Ectodermal cell (in vitro differentiated cells): Measurements from ENCODE around the gene BABAM2.

ENCODE experiments used
- H3K27ac ChIP-seq: 2 replicates; pipeline ENCODE4 v1.7.0; 2013; ENCODE audit warnings: mild to moderate bottlenecking, low read depth, low read length; ENCODE audit not compliant: insufficient read depth, poor library complexity, severe bottlenecking
- H3K27me3 ChIP-seq: 2 replicates; pipeline ENCODE4 v1.7.0; 2013; ENCODE audit warnings: mild to moderate bottlenecking, low read length; ENCODE audit not compliant: insufficient read depth, control insufficient read depth, poor library complexity, severe bottlenecking
- H3K36me3 ChIP-seq: one replicate; pipeline ENCODE4 v1.7.0; 2013; ENCODE audit warnings: low read length; ENCODE audit not compliant: control insufficient read depth, insufficient read depth
- H3K4me1 ChIP-seq: one replicate; pipeline ENCODE4 v1.7.0; 2013; ENCODE audit warnings: low read length; ENCODE audit not compliant: control insufficient read depth, insufficient read depth
- H3K4me3 ChIP-seq: 2 replicates; pipeline ENCODE4 v1.7.0; 2013; ENCODE audit warnings: low read depth, low read length, control low read depth; ENCODE audit not compliant: insufficient read depth
- H3K9me3 ChIP-seq: 2 replicates; pipeline ENCODE4 v1.7.0; 2013; ENCODE audit warnings: mild to moderate bottlenecking, low read length, moderate library complexity; ENCODE audit not compliant: control insufficient read depth
- WGBS, 2 experiments: methylation state at CpG; one replicate each; pipeline ENCODE4 v1.1.7; 2013; ENCODE audit warnings: missing lambda C conversion rate in 2 of 2; 5-methylcytosine and 5-hydroxymethylcytosine counted together

The BABAM2 gene

DNA sequence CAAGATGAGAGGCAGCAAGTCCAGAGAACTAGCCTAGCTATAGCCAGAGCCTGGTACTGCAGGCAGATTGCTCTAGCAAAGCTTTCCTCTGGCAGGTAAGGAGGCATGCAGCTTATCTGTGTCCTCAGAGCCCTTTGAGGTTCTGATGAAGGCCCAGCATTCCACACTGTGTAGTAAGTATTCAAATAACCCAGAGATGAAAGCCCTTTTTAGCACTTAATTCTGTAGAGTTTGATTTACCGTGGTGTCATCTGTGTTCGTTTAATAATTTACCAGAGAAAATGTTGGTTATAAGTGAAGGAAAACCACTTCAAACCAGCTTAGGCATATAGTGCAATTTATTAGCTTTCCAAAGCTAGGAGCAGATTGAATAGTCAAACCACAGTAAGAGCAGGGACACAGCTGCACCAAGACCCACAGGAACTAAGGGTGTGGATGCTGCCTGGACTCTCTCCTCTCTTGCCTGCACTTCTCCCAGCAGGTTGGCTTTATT is 226.6 kb downstream of the BABAM2 start:
- no peaks in the 10 kb centered on the region for H3K27me3 ChIP-seq
- H3K9me3 ChIP-seq: no peaks in the 10 kb centered on the region
- H3K27ac ChIP-seq: no peak overlapping the region
- 92 to 98% methylated on average over 2 of the region's 2 CpGs for WGBS, 2 experiments
- no peak overlapping the region for H3K4me3 ChIP-seq
- no peaks in the 10 kb centered on the region for H3K4me1 ChIP-seq
- no peaks in the 10 kb centered on the region for H3K36me3 ChIP-seq

DNA sequence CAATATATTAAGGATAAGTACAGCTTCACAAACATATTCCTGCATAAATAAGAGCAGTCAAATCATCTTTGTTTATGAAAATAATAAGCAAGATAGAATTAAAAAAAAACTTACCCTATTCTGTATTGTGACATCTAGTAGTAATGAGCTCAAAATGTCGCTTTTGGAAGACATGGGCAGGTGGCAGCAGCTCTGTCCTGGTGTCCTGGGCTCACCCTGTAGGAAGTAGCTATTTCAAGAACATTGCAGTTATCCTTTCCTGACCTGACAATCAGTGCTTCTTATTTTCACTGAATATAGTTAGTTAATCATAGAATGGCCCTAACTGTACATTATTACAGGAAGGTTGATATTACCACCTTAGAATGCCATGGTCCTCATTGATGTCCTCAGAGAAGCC is 229.1 kb downstream of the BABAM2 start:
- 89 to 100% methylated on average over 1 of the region's 1 CpG for WGBS, 2 experiments
- H3K4me1 ChIP-seq: no peaks in the 10 kb centered on the region

DNA sequence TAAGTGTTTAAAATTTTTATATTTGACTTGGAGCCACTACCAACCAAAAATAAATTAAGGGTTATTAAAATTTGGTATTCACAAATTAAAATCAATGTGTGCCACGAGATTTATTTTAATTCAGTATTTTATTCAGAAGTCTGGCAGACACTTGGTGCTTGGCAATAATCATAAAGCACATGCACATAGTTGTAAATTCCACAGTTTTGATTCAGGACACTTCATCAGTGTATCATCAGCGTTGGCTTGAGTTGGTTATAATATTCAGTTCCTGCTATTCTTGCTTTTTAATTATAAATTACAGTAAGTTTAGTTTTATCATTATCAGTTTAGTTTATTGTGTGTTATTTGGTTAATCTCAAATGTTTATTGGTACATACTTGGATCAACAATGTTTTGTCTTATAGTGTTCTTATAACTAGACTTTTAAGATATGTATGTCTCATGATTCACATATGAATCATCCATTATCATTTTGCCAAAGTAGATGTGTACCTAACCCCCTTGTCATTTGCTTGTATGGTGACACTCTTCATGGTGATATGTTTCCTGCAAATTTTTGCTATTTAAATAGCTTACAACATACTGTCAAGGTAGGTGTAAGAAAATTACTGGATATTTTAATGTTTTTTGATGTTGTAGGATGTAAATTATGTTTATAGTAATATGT is 237.9 kb downstream of the BABAM2 start:
- Histone ChIP-seq H3K36me3 (no peaks in the 10 kb centered on the region), H3K27me3 (no peaks in the 10 kb centered on the region), H3K27ac (no peak overlapping the region), H3K4me3 (no peak overlapping the region), H3K9me3 (no peaks in the 10 kb centered on the region), H3K4me1 (no peaks in the 10 kb centered on the region)
- WGBS, 2 experiments: 69 to 100% methylated on average over 1 of the region's 2 CpGs

More for the DNA sequence above, 229.1 kb downstream of the BABAM2 start:
- no peaks in the 10 kb centered on the region for H3K27me3 ChIP-seq
- no peaks in the 10 kb centered on the region for H3K36me3 ChIP-seq
- no peaks in the 10 kb centered on the region for H3K9me3 ChIP-seq
- H3K4me3 ChIP-seq: no peak overlapping the region
- no peak overlapping the region for H3K27ac ChIP-seq

DNA sequence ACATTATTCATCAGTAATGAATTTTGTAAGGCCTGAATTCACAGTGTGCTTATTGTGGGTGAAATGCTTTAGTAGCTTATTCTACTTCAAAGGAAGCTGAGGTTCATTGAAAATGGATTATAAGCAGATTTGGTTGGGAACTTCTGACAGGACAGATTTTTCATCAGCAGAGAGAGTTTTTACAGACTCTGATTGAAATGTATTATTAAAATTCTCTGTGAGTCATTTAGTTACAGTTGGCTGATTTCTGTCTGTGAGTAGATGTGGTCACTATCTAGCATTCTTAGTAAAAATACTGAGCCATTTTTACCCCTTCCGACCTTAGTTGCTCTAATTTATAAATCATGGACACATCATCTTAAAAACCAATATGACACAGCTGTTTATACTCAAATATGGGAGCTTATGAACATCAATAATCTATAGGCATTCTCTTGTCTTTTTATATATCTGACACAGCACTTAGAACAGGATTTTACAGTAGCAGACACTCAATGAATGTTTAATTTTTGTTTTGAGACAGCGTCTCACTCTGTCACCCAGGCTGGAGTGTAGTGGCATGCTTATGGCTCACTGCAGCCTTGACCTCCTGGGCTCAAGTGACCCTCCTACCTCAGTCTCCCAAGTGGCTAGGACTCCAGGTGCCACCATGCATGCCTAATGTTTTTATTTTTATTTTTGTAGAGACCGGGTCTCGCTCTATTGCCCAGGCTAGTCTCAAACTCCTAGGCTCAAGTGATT is 239.6 kb downstream of the BABAM2 start:
- Histone ChIP-seq H3K36me3 (no peaks in the 10 kb centered on the region), H3K27me3 (no peaks in the 10 kb centered on the region), H3K4me3 (no peak overlapping the region), H3K9me3 (no peaks in the 10 kb centered on the region), H3K4me1 (no peaks in the 10 kb centered on the region), H3K27ac (no peak overlapping the region)
- 90 to 94% methylated on average over 4 of the region's 4 CpGs for WGBS, 2 experiments

DNA sequence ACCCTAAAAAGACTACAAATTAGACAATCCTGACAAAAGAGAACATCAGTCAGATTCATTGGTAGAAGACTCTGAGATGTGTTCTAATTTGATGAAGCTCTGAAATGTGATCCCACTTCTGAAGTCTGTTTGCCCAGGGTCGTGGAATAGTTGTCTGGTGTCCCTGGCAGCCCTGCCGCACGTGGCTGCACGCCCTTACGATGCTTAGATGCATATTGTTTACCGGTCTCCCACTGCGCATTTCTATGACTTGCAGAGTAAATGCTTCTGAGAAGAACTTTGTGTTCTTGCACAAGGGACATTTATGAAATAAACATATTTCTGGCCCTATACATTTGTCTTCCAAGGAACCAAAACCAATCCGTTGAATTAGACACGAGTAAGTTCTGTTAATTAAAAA is 243.2 kb downstream of the BABAM2 start:
- no peak overlapping the region for H3K27ac ChIP-seq
- H3K4me3 ChIP-seq: no peak overlapping the region
- no peaks in the 10 kb centered on the region for H3K27me3 ChIP-seq
- no peaks in the 10 kb centered on the region for H3K4me1 ChIP-seq
- H3K36me3 ChIP-seq: no peaks in the 10 kb centered on the region
- 96% methylated on average over 9 of the region's 9 CpGs for WGBS, 2 experiments
- H3K9me3 ChIP-seq: no peaks in the 10 kb centered on the region

DNA sequence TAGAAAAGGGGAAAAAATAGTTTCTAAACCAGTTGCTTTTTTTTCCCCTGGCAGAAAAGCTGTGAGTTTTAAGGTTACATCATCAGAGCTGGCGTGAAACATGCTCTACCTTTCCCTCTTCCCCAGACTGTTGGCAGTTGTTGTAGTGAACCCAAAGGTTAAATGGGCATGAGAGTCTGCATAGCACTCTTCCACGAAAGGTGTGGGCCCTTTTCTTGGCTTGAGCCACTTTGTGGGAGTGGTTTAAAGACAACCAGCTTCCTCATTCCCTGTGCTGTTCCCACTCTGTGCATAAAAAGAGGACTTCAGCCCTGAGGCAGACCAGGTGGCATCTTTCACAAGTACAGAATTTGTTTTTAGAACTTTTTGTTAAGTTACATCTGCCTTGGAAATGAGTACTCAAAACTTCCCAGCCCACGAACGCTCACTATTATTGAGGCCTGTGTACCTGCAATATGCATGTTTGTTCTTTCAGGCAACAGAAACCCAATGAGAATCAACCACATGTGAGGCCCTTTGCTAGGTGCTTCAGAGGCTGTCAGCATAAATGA is 243.8 kb downstream of the BABAM2 start:
- no peaks in the 10 kb centered on the region for H3K4me1 ChIP-seq
- no peaks in the 10 kb centered on the region for H3K36me3 ChIP-seq
- 89 to 95% methylated on average over 4 of the region's 4 CpGs for WGBS, 2 experiments
- no peaks in the 10 kb centered on the region for H3K27me3 ChIP-seq
- no peak overlapping the region for H3K27ac ChIP-seq
- H3K4me3 ChIP-seq: no peak overlapping the region
- no peaks in the 10 kb centered on the region for H3K9me3 ChIP-seq

DNA sequence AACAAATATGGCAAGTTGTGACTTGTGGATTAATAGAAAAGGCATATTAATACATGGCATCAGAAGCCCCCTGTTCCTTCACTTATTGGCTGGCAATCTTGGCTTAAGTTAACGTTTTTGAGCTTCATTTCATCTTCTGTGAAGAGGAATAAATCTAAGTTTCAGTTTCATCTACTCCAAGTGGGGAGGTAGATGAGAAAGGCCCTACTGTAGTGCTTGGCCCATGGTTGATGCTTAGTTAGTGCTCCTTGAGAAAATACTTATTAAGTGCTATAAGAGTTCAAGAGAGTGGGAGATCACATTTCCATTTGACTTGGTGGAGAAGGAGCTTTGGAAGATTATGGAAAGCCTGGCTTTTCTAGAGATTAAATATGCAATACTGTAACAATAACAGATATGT is 244.3 kb downstream of the BABAM2 start:
- H3K9me3 ChIP-seq: no peaks in the 10 kb centered on the region
- H3K4me3 ChIP-seq: no peak overlapping the region
- no peaks in the 10 kb centered on the region for H3K4me1 ChIP-seq
- H3K27me3 ChIP-seq: no peaks in the 10 kb centered on the region
- WGBS, 2 experiments: 96 to 100% methylated on average over 1 of the region's 1 CpG
- H3K36me3 ChIP-seq: no peaks in the 10 kb centered on the region
- H3K27ac ChIP-seq: no peak overlapping the region

DNA sequence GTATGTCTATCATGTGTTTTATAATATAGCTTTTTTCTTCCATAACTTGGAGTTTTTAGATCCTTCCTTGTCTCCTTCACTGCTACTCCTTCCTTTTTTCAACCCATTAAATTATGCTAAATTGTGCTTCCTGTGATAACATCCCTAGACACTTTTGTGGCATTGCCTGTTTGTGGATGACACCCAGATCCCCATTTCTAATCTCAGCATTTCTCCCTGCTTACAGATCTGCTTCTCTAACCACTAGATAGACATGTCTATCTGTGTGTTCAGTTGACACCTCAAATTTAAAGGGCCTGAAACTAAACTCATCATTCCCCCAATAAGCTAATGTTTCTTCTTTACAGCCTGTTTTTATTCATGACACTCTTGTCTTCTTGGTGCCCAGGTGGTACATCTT is 244.8 kb downstream of the BABAM2 start:
- Histone ChIP-seq H3K36me3 (no peaks in the 10 kb centered on the region), H3K9me3 (no peaks in the 10 kb centered on the region), H3K27ac (no peak overlapping the region), H3K4me3 (no peak overlapping the region), H3K4me1 (no peaks in the 10 kb centered on the region), H3K27me3 (no peaks in the 10 kb centered on the region)

DNA sequence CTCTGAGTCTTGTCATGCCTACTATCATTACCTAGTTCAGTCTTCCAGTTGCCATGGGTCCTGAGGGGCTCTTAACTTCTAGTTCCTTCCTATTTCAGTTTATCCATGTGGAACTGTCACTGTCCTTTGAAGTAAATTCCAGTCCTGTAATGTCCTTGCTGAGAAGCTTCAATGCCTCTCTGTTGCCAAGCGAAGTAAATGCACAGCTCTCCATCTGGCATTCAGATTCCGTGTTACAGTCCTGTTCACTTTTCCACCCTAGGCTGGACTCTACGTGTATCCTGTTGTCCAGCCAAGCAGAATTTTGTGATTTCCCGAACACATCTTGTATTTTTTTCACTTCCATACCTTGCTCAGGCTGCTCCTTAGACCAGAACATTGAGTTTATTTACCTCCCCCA is 245.3 kb downstream of the BABAM2 start:
- Histone ChIP-seq H3K27ac (no peak overlapping the region), H3K27me3 (no peaks in the 10 kb centered on the region), H3K9me3 (no peaks in the 10 kb centered on the region), H3K36me3 (no peaks in the 10 kb centered on the region), H3K4me3 (no peak overlapping the region), H3K4me1 (no peaks in the 10 kb centered on the region)
- 75 to 81% methylated on average over 4 of the region's 4 CpGs for WGBS, 2 experiments

DNA sequence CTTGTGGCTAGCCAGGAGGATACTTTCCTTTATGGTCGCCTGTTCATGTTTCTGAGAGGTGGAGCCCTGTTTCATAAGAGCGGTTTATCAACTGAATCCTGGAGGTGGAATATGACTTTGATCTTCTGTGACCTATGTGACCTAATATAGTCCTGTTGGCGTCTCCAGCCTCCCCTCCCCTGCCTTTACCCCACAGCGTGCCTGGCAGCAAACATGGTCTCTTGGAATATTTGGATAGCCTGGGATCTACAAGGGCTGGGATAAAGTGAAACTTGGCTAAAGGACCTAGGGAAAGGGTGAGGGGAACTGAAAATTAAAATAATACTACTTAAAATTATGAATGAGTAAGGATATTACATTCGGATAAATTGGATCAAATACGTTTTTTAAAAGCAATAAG is 246.0 kb downstream of the BABAM2 start:
- Histone ChIP-seq H3K27ac (no peak overlapping the region), H3K9me3 (no peaks in the 10 kb centered on the region), H3K36me3 (no peaks in the 10 kb centered on the region), H3K27me3 (no peaks in the 10 kb centered on the region), H3K4me1 (no peaks in the 10 kb centered on the region), H3K4me3 (no peak overlapping the region)
- 87 to 95% methylated on average over 3 to 4 of the region's 6 CpGs for WGBS, 2 experiments
